ENCODE measurements around the gene SRD5A1.

DNA sequence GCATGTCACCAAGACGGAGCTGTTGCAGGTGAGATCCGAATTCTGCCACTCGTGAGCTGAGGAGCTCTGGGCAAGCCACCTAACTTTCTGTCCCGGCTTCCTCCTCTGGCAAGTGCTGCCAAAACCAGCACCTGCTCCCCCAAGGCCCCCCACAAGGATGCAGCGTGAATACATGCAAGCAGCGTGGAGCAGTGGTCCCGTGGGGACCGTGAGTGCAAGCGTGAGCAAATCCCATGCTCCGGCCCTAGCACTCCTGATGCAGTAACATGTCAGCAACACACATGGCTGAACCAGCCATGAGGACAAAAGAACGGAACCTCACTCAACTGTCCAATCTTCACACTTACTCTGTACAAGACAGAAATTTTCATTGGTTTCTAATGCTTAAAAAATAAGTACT, 31.4 kb upstream of the SRD5A1 start:
- TF ChIP-seq ZNF274 (IDR thresholded peaks at IDR 0.05; ENCODE audit: low read depth, low read length) (no peak), SUZ12 (IDR thresholded peaks at IDR 0.05; ENCODE audit: extremely low read depth, insufficient read depth, insufficient read length) (no peak), YY1 (IDR thresholded peaks at IDR 0.05; ENCODE audit: insufficient read depth, insufficient read length) (no peak)
